Activated B cell treated with CpG ODN at 0.5 μM for 24 hours (primary cell): ENCODE results near the gene FBXO9. TPM values are rescaled to one million over a fixed set of nuclear protein-coding genes. Genes with fewer than 3 reads are reported as not detected.

ENCODE experiments used
- ATAC-seq: fragments of 200-7000 bp; cut with Tn5 transposase; one replicate; pipeline ENCODE4 v1.10.0; 2021; ENCODE audit warnings: low read depth, mild to moderate bottlenecking, moderate library complexity
- CTCF ChIA-PET: fragments of 350-600 bp; sonication (Branson Sonifier 250); formaldehyde crosslinking; loops from one replicate; lab custom pipeline; 2021; ENCODE audit warnings: antibody characterized with exemption; lab: Charles Lee
- POLR2A ChIA-PET: fragments of 350-600 bp; sonication (Branson Sonifier 250); formaldehyde crosslinking; loops from one replicate; lab custom pipeline; 2021; ENCODE audit warnings: antibody characterized with exemption; lab: Charles Lee
- DNase-seq: peaks from one replicate; pipeline ENCODE4 v3.0.0; 2022
- H3K27ac Mint-ChIP-seq: one replicate; pipeline ENCODE4 v1.8.0; 2020; ENCODE audit warnings: mixed read lengths
- H3K27me3 Mint-ChIP-seq: one replicate; pipeline ENCODE4 v1.8.0; 2021; ENCODE audit warnings: mixed read lengths
- H3K36me3 Mint-ChIP-seq: one replicate; pipeline ENCODE4 v1.8.0; 2021; ENCODE audit warnings: low read depth, mixed read lengths
- H3K4me1 Mint-ChIP-seq: one replicate; pipeline ENCODE4 v1.8.0; 2021; ENCODE audit warnings: mixed read lengths
- H3K4me3 Mint-ChIP-seq: one replicate; pipeline ENCODE4 v1.8.0; 2020; ENCODE audit warnings: mild to moderate bottlenecking, mixed read lengths
- H3K9me3 Mint-ChIP-seq: one replicate; pipeline ENCODE4 v1.8.0; 2020; ENCODE audit warnings: mixed read lengths
- intact Hi-C: fragments of 100-400 bp; cut with micrococcal nuclease; formaldehyde crosslinking; loops from one replicate; pipeline ENCODE4 v1.15.1; 2024
- total RNA-seq: library from RNA; stranded (reverse); gene quantifications from 2 replicates; pipeline ENCODE4 v1.2.3, GENCODE V29; 2022
- TF ChIP-seq, protein P1 (sequence below): fragments of 200-600 bp; IDR thresholded peaks from one replicate; pipeline ENCODE4 v1.8.0; 2022; ENCODE audit warnings: antibody characterized with exemption, mild to moderate bottlenecking

FBXO9 gene
- total RNA-seq, 1 donor from 2014 or later = 62.1 TPM

DNA sequence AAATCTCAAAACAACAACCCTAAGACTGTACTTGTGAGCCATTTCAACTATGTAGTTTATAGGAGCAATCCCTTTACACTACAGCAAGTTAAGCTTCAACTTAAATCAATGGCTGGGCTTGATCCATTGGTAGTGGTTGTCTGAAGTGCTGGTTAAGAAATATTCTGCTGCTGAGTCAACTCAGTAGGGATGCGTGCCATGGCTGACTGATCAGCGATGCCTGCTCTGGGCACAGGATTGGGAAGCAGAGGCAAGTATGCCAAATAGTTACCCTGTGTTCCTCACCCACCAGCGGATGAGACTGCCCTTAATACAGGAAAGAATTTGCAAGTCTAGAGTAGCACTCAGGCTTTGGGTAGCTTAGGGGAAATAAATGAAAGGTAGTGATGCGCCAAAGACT, 41.9 kb downstream of the FBXO9 start:
- DNase-seq (no peak), ATAC-seq (no peak)
- intact Hi-C loops = no loop called here
- peaks cover 6% of the 10 kb centered on the region for H3K36me3 Mint-ChIP-seq
- POLR2A ChIA-PET = no interaction called here
- H3K4me1 Mint-ChIP-seq = no peaks in the 10 kb centered on the region
- TF ChIP-seq, protein P1, sequence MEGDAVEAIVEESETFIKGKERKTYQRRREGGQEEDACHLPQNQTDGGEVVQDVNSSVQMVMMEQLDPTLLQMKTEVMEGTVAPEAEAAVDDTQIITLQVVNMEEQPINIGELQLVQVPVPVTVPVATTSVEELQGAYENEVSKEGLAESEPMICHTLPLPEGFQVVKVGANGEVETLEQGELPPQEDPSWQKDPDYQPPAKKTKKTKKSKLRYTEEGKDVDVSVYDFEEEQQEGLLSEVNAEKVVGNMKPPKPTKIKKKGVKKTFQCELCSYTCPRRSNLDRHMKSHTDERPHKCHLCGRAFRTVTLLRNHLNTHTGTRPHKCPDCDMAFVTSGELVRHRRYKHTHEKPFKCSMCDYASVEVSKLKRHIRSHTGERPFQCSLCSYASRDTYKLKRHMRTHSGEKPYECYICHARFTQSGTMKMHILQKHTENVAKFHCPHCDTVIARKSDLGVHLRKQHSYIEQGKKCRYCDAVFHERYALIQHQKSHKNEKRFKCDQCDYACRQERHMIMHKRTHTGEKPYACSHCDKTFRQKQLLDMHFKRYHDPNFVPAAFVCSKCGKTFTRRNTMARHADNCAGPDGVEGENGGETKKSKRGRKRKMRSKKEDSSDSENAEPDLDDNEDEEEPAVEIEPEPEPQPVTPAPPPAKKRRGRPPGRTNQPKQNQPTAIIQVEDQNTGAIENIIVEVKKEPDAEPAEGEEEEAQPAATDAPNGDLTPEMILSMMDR = no peak
- no peaks in the 10 kb centered on the region for H3K27me3 Mint-ChIP-seq
- no peaks in the 10 kb centered on the region for H3K9me3 Mint-ChIP-seq
- H3K4me3 Mint-ChIP-seq = no peak overlapping the region
- CTCF ChIA-PET = no interaction called here
- H3K27ac Mint-ChIP-seq = no peak overlapping the region

DNA sequence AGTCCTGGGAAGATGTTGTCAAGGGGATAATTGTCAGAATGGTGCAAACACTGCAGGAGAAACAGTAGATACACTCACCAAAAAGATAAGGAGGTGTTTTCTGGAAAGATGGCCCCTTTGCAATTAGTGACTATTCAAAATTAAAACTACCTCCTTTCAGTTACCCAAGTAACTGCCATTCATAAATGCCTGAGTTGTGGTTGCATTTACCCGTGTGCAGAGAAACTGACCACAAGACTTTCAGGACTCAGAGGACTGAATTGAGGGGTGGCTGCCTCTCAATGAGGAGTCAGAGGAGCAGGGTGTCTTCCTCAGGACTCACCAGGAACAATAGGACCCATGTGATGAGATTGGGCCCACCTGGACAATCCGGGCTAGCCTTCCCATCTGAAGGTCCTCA, 44.4 kb downstream of the FBXO9 start:
- Mint-ChIP-seq H3K27me3 (no peaks in the 10 kb centered on the region), H3K4me1 (no peaks in the 10 kb centered on the region), H3K36me3 (no peaks in the 10 kb centered on the region), H3K27ac (no peak overlapping the region), H3K4me3 (no peak overlapping the region), H3K9me3 (no peaks in the 10 kb centered on the region)
- TF ChIP-seq, protein P1 = no peak
- DNase-seq (no peak), ATAC-seq (no peak)
- CTCF ChIA-PET = no interaction called here
- intact Hi-C loops = no loop called here
- POLR2A ChIA-PET = no interaction called here

DNA sequence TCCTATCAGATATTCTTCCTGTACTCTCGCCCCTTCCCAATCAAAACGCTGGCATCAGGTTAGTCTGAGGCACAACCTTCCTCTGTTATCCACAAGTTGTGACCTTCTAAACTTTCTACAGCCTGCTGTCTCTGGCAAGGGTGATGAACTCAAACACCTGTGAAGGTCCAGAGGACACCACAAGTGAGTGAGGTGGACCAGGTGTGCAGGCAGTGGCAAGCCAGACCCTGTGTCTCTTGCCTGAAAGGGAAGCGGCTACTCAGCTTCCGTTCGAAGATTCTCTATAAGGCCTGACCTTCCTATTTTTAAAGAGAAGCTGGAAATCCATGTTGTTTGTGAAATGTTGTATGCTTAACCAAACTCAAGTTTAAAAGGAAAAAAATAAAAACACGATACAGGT, 46.7 kb downstream of the FBXO9 start:
- intact Hi-C loops = no loop called here
- CTCF ChIA-PET = no interaction called here
- POLR2A ChIA-PET = no interaction called here
- no peaks in the 10 kb centered on the region for H3K27me3 Mint-ChIP-seq
- ATAC-seq (no peak), DNase-seq (no peak)
- H3K27ac Mint-ChIP-seq = no peak overlapping the region
- TF ChIP-seq, protein P1 = no peak
- H3K4me3 Mint-ChIP-seq = no peak overlapping the region
- H3K4me1 Mint-ChIP-seq = no peaks in the 10 kb centered on the region
- H3K9me3 Mint-ChIP-seq = peaks cover 2% of the 10 kb centered on the region
- no peaks in the 10 kb centered on the region for H3K36me3 Mint-ChIP-seq

DNA sequence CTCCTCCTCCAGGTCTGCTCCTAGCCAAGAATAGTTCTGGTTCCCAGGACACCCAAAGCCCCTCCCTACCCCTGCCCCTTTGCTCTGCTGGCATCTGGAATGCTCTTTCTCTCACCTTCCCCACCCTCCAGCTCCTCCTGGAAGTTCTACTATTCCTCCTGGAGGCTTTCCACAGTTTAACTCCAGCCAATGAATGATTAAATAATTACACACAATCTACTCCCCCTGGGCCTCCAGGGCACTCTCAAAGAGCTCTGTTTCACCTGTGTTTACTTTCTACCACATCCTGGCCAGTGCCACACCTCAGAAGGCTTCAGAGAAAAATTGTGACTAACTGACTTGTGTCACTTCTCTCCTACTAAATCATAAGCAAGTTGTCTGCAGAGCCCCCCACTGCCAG, 47.2 kb downstream of the FBXO9 start:
- Mint-ChIP-seq H3K27ac (no peak overlapping the region), H3K4me3 (no peak overlapping the region), H3K4me1 (no peaks in the 10 kb centered on the region), H3K27me3 (no peaks in the 10 kb centered on the region), H3K9me3 (peaks cover 2% of the 10 kb centered on the region), H3K36me3 (no peaks in the 10 kb centered on the region)
- DNase-seq (no peak), ATAC-seq (no peak)
- intact Hi-C loops = no loop called here
- TF ChIP-seq, protein P1 = no peak
- ChIA-PET POLR2A (no interaction called here), CTCF (interaction anchor here (0.6 kb wide), 1 partner anchor 543 kb away, joined by 4 read pairs; no protein-coding TSS in a partner anchor)

DNA sequence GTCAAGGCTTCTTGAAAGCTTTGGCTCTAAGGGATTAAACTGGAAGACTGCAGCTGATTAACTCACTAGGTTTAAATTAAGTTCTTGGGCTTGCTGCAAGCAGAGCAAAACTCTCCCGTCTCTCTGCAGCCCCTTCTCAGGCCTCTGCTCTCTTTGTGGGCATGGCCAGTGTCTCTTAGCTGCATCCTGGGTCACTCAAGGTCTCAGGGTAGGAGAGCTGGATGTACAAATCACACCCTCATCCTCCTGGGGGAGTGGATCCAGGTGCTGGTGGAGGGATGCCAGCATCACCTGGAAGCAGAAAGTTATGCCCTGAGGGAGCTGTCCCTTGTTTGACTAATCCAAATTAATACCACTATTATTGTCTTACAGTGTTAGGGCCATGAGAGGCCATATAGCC, 47.7 kb downstream of the FBXO9 start:
- intact Hi-C loops = no loop called here
- H3K27me3 Mint-ChIP-seq = no peaks in the 10 kb centered on the region
- TF ChIP-seq, protein P1 = no peak
- H3K27ac Mint-ChIP-seq = no peak overlapping the region
- no peaks in the 10 kb centered on the region for H3K36me3 Mint-ChIP-seq
- ChIA-PET CTCF (interaction anchor here (0.6 kb wide), 1 partner anchor 543 kb away, joined by 4 read pairs; no protein-coding TSS in a partner anchor), POLR2A (no interaction called here)
- no peak for ATAC-seq
- no peak for DNase-seq
- H3K9me3 Mint-ChIP-seq = peaks cover 2% of the 10 kb centered on the region
- no peak overlapping the region for H3K4me3 Mint-ChIP-seq
- no peaks in the 10 kb centered on the region for H3K4me1 Mint-ChIP-seq
